Stimulated activated CD4-positive, alpha-beta T cell treated with anti-CD3 and anti-CD28 coated beads, Interleukin-4, amount 100 ng/mL, for 1 hour (primary cell): ENCODE measurements around the gene SLC9A2.

Experiments
- DNase-seq: peaks from one replicate; pipeline ENCODE4 v3.0.0-alpha.2; 2020

Gene SLC9A2

GRCh38 chr2:102621630-102622029 is 2.3 kb downstream of the SLC9A2 start:
- no peak for DNase-seq

DNA sequence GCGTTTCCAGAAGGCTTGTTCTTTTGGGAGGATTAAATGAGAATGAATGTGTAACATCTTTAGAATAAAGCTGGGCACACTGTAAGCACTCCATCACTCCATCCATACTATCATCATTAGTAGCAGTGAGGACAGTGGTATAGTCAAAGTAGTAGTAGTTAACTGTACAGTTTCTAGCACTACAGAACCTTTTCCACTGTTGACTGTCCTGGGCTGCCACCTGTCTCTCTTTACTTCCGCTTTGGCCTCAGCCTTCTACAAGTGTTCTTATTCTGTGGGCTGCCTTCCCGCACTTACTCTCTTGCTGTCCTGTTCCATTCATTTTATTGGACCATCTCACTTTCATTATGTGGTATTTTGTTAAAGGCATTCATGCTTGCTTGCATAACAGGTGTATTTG is 3.3 kb downstream of the SLC9A2 start:
- DNase-seq: no peak

DNA sequence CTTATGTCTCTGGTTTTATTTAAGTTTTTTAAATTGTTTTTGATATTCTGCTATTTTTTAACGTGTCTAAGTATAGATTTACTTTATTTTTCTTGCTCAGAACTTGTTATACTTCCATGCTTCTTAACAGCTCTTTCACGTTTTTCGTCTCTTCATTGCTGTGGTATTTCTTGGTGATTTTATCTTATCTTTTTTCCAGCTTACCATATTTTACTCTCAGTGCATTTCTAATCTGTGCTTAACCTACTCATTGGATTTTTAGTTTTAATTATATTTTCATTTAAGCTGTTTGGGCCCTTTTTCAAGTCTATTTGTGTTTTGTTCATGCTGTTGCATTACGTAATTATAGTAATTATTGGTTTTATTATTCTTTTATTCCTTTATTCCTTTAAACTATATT is 11.1 kb downstream of the SLC9A2 start:
- DNase-seq: no peak

GRCh38 chr2:102632380-102633175 is 13.2 kb downstream of the SLC9A2 start:
- DNase-seq: no peak

DNA sequence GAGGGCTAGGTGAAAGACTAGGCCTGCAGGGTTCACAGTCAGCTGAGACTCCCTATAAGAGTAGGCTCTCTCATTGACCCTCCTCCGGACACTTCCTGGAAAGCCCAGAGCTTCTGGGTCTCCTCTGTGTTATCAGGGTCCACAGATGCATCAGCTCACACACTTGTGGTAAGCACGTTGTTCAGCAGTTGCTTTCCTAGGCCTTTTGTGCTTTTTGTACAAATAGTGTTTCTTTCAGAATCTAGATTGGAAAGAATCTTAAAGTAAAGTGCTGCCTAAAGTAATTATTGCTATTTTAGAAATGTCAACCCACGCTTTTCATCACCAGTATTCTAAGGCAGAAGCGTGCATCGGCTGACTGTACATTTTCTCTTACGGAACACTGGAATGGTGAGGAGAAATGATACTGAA is 15.5 kb downstream of the SLC9A2 start:
- DNase-seq: no peak

GRCh38 chr2:102635317-102635716 is 16.0 kb downstream of the SLC9A2 start:
- DNase-seq: no peak

DNA sequence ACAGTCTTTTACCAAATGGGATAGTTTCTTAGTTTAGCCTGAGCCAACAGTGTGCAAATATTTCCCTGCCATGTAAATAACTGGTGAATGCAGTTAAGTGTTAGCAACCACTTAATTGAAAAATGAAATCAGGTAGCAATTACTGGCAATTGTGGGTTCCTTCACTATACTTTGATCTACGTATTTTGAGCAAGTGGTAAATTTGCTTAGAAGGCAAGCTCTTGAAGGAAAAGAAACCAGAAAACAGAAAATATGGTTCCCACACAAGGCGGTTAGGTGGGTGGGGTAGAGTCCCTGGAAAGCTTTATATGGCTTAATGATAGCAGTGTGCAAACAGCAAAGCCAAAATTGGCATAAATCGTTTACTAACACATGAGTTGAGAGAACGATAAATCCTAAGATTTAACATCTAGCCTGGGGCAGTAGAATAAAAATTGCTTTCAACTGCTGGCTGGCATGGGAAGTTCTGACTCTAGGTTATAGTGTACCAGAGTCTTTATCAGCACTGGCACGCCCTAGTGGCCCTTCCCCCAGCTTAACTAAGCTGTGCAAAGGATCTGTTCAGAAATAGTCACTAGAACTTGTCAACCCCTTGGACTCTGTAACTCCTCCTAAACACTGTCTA is 17.0 kb downstream of the SLC9A2 start:
- no peak for DNase-seq

DNA sequence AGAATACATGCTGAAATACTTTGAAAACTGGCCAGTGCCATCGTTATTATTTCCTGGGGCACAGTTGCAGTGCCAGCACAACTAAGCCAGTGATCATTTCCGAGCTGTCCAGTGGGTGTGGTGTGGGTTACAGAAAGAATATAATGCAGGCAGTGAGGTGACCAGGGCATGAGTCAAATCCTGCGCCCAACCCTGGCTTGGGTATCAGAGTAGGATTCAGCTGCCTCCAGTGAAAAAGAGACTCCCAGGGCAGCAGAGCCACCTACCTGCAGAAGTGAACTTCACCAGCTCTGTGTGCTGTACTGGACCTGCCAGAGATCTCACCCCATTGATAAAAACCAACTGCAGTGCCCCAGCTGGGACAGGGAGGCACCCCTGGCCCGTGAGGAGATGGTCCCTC is 18.0 kb downstream of the SLC9A2 start:
- DNase-seq: no peak

- no peak for DNase-seq
Measured at GRCh38 chr2:102639429-102639828, 20.1 kb downstream of the SLC9A2 start.

- no peak for DNase-seq
Measured at GRCh38 chr2:102652126-102652525, 32.8 kb downstream of the SLC9A2 start.

DNA sequence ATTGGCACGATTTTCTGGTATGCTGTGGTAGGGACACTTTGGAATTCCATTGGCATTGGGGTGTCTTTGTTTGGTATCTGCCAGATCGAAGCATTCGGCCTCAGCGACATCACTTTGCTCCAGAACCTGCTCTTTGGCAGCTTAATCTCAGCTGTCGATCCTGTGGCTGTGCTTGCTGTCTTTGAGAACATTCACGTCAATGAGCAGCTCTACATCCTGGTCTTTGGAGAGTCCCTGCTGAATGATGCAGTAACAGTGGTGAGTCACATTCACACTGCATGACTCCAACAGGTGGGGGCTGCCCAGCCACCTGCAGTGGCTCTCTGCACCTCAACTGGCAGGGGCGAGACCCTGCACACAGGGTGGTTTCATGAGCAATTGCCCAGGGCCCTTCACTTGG is 38.4 kb downstream of the SLC9A2 start:
- peak; percentile 18 for DNase-seq

DNA sequence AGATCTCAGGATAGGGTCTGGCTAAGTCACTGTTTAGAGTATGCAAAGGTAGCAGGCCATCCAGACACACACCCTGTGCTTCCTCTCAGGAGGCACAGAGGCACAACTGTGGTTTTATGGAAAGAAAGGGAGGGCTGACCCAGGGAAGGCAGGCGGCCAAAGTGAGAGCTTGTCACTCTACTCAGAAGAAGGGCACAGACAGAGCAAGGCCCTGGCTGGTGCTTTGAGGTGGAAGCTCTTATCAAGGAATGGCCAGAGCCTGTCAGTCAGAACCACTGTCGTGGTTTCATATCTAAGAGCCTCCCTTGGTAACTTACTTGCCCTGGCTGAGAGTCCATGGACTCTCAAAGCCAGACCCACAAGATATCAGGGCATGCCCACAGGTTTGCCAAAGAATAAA is 40.7 kb downstream of the SLC9A2 start:
- no peak for DNase-seq

DNA sequence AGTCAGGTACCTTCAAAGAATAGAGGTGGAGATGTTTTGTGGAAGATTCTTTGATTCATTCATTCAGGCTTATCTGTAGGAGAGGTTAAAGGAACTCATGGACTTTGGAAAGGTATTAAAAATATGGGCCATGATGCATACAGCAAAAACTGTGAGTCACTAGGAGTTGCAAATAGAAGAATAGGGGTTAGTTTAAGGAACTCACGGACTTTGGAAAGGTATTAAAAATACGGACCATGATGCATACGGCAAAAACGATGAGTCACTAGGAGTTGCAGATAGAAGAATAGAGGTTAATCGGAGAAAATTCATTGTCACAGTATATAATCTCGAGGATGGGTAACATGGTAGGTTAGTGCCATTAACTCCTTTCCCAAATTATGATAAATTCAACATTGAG is 41.2 kb downstream of the SLC9A2 start:
- no peak for DNase-seq

GRCh38 chr2:102661846-102662245 is 42.5 kb downstream of the SLC9A2 start:
- no peak for DNase-seq

- DNase-seq: no peak
Measured at GRCh38 chr2:102662833-102663232, 43.5 kb downstream of the SLC9A2 start.

GRCh38 chr2:102663381-102663780 is 44.0 kb downstream of the SLC9A2 start:
- DNase-seq: no peak

GRCh38 chr2:102664471-102664909 is 45.1 kb downstream of the SLC9A2 start:
- DNase-seq: peak; percentile 54

- DNase-seq: no peak
Measured at GRCh38 chr2:102667072-102667471, 47.7 kb downstream of the SLC9A2 start.

DNA sequence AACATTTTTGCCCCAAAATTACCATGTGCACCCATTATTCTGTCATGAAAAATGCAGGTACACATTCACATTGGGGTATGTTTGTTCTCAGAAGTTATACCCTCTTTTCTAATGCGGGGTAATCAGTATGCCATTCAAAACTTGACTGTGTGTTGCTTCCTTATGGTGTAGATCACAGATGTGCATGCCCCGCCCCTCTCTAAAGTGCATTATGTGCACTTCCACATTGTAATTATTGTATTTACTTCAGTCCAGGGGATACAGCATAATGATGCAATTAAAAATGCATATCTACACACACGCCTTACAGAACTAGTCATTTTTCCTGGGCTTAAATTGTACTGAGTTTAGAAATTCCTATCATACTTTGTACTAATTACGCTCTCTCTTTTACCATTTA is 48.8 kb downstream of the SLC9A2 start:
- no peak for DNase-seq

DNA sequence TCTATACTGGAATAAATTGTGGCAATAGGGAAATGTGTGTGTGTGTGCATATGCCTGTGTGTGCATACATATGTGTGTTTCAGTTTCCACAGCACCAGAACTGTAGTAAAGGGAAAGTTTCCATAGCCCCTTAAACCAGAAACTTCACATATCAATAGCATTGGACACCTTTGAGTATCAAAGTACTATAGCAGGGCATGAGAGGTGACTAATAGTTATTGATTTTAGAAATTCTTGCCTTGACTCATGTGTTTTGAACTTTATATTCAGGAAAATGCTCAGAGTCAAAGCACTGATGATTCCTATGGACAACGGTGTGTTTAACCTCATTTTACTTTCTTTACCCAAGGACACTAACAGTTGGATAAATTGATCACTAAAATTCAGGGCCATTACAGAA is 50.0 kb downstream of the SLC9A2 start:
- no peak for DNase-seq

DNA sequence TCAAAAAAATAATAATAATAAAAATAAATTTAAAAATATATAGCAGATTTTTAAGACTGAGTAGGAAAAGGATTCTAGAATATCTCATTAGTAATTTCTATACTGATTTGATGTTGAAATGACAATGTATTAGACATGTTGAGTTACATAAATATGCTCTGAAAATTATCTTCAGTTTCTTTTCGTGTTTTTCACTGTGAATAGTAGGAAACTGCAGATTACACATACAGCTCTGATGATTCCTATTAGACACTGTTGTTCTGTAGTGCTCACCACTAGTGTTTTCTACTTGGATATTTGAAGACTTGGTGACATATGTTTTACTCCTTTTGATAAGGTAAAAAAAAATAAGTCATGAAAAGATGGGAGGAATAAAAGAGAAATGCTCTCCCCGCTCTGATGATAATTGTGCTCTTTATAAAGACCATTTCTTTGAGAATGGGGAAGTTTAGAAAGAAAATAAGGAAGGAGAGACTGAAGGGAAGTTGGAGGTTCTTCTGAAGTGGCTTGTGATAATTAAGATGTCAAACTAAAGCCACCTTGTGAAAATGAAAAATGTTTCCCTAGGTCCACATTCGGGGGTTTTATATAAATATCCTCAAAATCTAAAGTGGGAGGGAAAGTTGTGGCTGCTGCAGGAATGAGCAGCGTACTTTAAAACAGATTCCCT is 52.9 kb downstream of the SLC9A2 start:
- no peak for DNase-seq

- DNase-seq: no peak
Measured at GRCh38 chr2:102674370-102674769, 55.0 kb downstream of the SLC9A2 start.

DNA sequence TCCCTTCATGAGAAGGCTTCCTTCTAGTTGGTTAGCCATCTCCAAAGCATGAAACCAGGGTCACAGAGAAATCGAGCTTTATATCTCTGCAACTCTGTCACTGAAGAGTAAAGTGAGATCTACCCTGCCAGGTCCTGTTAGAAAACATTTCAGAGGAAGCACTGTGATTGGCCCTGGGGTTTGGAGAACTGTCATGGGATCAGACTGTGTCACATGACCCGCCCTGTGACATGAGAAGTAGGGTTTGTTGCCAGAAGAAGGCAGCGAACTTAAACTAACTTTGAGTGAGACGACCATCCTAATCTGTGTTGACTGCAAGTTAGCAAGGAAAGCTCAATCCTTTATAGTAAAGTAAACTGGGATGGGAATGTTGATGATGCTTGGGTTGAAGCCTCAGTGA is 55.5 kb downstream of the SLC9A2 start:
- no peak for DNase-seq
